Kasumi-1 (cell line): ENCODE results near the gene TNFRSF8.
A peak's percentile ranks its signal among the peaks of the same experiment; 100 is the strongest.

ENCODE experiments used
- DNase-seq, 2 experiments: peaks; one replicate each; lab custom pipeline; 2025; lab: John Stamatoyannopoulos, UW

TNFRSF8 gene

GRCh38 chr1:12142891-12143630, 80.0 kb downstream of the TNFRSF8 start:
- peak; percentile 33 to 44 for DNase-seq

GRCh38 chr1:12143631-12144155, 80.6 kb downstream of the TNFRSF8 start:
- peak; percentile 53 to 58 for DNase-seq

GRCh38 chr1:12144236-12144635, 81.1 kb downstream of the TNFRSF8 start:
- no peak for DNase-seq

- no peak for DNase-seq
Observed at GRCh38 chr1:12144969-12145368, 81.9 kb downstream of the TNFRSF8 start.

- no peak for DNase-seq
Observed at GRCh38 chr1:12145616-12146342, 82.7 kb downstream of the TNFRSF8 start.

- DNase-seq, result no peak
Observed at GRCh38 chr1:12146343-12147112, 83.4 kb downstream of the TNFRSF8 start.

GRCh38 chr1:12147201-12147701, 84.1 kb downstream of the TNFRSF8 start:
- DNase-seq, result no peak

- no peak for DNase-seq
Observed at GRCh38 chr1:12148160-12148957, 85.3 kb downstream of the TNFRSF8 start.

- no peak for DNase-seq
Observed at GRCh38 chr1:12148958-12149790, 86.1 kb downstream of the TNFRSF8 start.

GRCh38 chr1:12149791-12150175, 86.7 kb downstream of the TNFRSF8 start:
- no peak for DNase-seq

- DNase-seq, result peak; percentile 77 to 88
Observed at GRCh38 chr1:12150456-12151200, 87.5 kb downstream of the TNFRSF8 start.

GRCh38 chr1:12151465-12151864, 88.4 kb downstream of the TNFRSF8 start:
- no peak for DNase-seq

- no peak for DNase-seq
Observed at GRCh38 chr1:12152113-12152891, 89.2 kb downstream of the TNFRSF8 start.

GRCh38 chr1:12153181-12153785, 90.2 kb downstream of the TNFRSF8 start:
- DNase-seq, result peak; percentile 75 to 80

GRCh38 chr1:12155328-12155727, 92.2 kb downstream of the TNFRSF8 start:
- no peak for DNase-seq

- peak in 1 of 2 experiments; percentile 17 for DNase-seq
Observed at GRCh38 chr1:12157366-12158231, 94.5 kb downstream of the TNFRSF8 start.

GRCh38 chr1:12158357-12159092, 95.4 kb downstream of the TNFRSF8 start:
- no peak for DNase-seq
